BLaER1 (cell line): Measurements from ENCODE around the gene BPIFB1.

Source experiments
- H3K27ac ChIP-seq: shearing (Covaris generic); formaldehyde crosslinking; 2 replicates; pipeline ENCODE4 v1.8.1; 2022
- H3K27me3 ChIP-seq: shearing (Covaris generic); formaldehyde crosslinking; 2 replicates; pipeline ENCODE4 v1.8.1; 2022
- H3K36me3 ChIP-seq: shearing (Covaris generic); formaldehyde crosslinking; 2 replicates; pipeline ENCODE4 v1.8.1; 2022
- H3K4me1 ChIP-seq: shearing (Covaris generic); formaldehyde crosslinking; 2 replicates; pipeline ENCODE4 v1.8.1; 2022
- H3K4me2 ChIP-seq: shearing (Covaris generic); formaldehyde crosslinking; 2 replicates; pipeline ENCODE4 v1.8.1; 2022
- H3K4me3 ChIP-seq: shearing (Covaris generic); formaldehyde crosslinking; 2 replicates; pipeline ENCODE4 v1.8.1; 2022
- H3K9ac ChIP-seq: shearing (Covaris generic); formaldehyde crosslinking; 2 replicates; pipeline ENCODE4 v1.8.1; 2022
- H3K9me3 ChIP-seq: shearing (Covaris generic); formaldehyde crosslinking; 2 replicates; pipeline ENCODE4 v1.8.1; 2022
- H4K20me1 ChIP-seq: shearing (Covaris generic); formaldehyde crosslinking; 2 replicates; pipeline ENCODE4 v1.8.1; 2022
- Cebpa-rat ChIP-seq: shearing (Covaris generic); IDR thresholded peaks from 2 replicates; pipeline ENCODE4 v1.8.1; 2022

The BPIFB1 gene

DNA sequence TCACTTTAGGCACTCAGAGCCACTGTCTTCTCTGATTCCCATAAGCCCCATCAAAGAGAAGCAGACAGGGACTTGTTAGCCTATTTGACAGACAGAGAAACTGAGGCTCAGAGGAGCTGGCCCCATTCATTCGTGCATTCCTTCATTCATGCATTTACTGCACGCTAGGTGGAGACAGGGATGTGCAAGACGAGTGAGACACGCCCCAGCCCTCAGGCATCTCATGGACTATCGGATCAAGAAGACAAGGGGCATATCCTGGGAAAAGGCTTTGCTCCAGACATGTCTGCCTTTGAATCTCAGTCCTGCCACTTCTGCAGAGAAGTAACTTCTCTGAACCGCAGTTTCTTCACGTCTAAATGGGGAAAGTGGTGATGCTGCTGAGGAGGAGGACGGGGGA is 54.1 kb downstream of the BPIFB1 start:
- H3K4me1 ChIP-seq: peaks cover 60% of the 10 kb centered on the region
- no peak overlapping the region for H3K27ac ChIP-seq
- no peak for TF ChIP-seq Cebpa-rat
- H3K4me3 ChIP-seq: peak overlapping the region; percentile 27; the same call in 1 of the 2 replicates
- no peaks in the 10 kb centered on the region for H3K9me3 ChIP-seq
- no peaks in the 10 kb centered on the region for H3K36me3 ChIP-seq
- peak overlapping the region; percentile 90 for H3K4me2 ChIP-seq
- H3K27me3 ChIP-seq: no peaks in the 10 kb centered on the region
- H3K9ac ChIP-seq: no peak overlapping the region; the same call in 1 of the 2 replicates
- no peaks in the 10 kb centered on the region for H4K20me1 ChIP-seq

- peak overlapping the region; percentile 70; the same call in 1 of the 2 replicates for H3K9ac ChIP-seq
- H3K4me2 ChIP-seq: peak overlapping the region; percentile 90
- TF ChIP-seq Cebpa-rat: no peak
- H3K9me3 ChIP-seq: no peaks in the 10 kb centered on the region
- no peaks in the 10 kb centered on the region for H3K36me3 ChIP-seq
- peak overlapping the region; percentile 27; the same call in 1 of the 2 replicates for H3K4me3 ChIP-seq
- no peaks in the 10 kb centered on the region for H3K27me3 ChIP-seq
- H3K4me1 ChIP-seq: peaks cover 60% of the 10 kb centered on the region
- H4K20me1 ChIP-seq: no peaks in the 10 kb centered on the region
- H3K27ac ChIP-seq: peak overlapping the region; percentile 78
These were observed 54.6 kb downstream of the BPIFB1 start for GRCh38 chr20:33337531-33338165.

DNA sequence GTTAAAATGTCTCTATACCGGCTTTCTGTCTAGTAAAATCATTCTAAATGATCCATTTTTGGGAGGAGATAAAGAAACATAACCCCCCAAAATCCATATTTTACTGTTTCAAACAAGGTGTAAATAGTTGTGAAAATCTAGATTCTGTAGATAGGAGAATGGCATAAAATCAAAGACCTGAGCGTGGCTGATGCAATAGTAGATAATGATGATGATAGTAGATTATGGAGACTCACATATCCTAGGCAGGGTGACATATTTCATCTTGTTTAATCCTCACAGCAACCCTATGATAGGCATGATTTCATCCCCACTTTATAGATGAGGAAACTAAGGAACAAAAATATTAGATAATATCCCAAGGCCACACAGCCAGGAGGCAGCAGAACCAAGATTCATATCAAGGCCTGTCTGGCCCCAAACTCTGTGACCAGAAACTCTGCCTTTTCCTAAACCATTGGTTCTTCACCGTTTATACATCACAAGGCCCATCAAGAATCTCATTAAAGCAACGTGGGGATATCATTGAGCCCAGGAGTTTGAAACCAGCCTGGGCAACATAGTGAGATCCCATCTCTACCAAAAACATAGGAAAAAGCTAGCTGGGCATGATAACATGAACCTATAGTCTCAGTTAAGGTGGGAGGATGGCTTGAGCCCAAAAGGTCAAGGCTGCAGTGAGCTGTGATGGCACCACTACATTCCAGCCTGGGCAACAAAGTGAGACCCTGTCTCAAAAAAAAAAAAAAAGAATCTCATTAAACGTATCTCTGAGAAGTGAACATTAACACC is 55.6 kb downstream of the BPIFB1 start:
- Histone ChIP-seq H3K36me3 (no peaks in the 10 kb centered on the region), H3K27ac (peak overlapping the region; percentile 78), H3K9me3 (no peaks in the 10 kb centered on the region), H3K9ac (peak overlapping the region; percentile 70; the same call in 1 of the 2 replicates), H3K4me1 (peaks cover 69% of the 10 kb centered on the region), H3K27me3 (no peaks in the 10 kb centered on the region), H3K4me3 (no peak overlapping the region), H4K20me1 (no peaks in the 10 kb centered on the region), H3K4me2 (peak overlapping the region; percentile 90)
- no peak for TF ChIP-seq Cebpa-rat

- no peaks in the 10 kb centered on the region for H4K20me1 ChIP-seq
- H3K4me3 ChIP-seq: 0 out of 2 replicates have a peak overlapping the region, but pooled peaks have one; percentile 12
- H3K27ac ChIP-seq: peak overlapping the region; percentile 78
- H3K9ac ChIP-seq: peak overlapping the region; percentile 28; the same call in 1 of the 2 replicates
- H3K27me3 ChIP-seq: no peaks in the 10 kb centered on the region
- H3K36me3 ChIP-seq: no peaks in the 10 kb centered on the region
- H3K9me3 ChIP-seq: no peaks in the 10 kb centered on the region
- H3K4me2 ChIP-seq: peak overlapping the region; percentile 90
- peaks cover 79% of the 10 kb centered on the region for H3K4me1 ChIP-seq
- TF ChIP-seq Cebpa-rat: no peak
These were observed 56.6 kb downstream of the BPIFB1 start for GRCh38 chr20:33339515-33340058.

GRCh38 chr20:33343521-33343920 is 60.5 kb downstream of the BPIFB1 start:
- Histone ChIP-seq H3K36me3 (peaks cover 10% of the 10 kb centered on the region; the same call in 1 of the 2 replicates), H3K4me2 (peak overlapping the region; percentile 76), H3K9me3 (no peaks in the 10 kb centered on the region), H3K27me3 (no peaks in the 10 kb centered on the region), H3K9ac (no peak overlapping the region), H3K4me3 (no peak overlapping the region), H3K4me1 (peaks cover 64% of the 10 kb centered on the region), H4K20me1 (no peaks in the 10 kb centered on the region), H3K27ac (no peak overlapping the region)
- no peak for TF ChIP-seq Cebpa-rat

DNA sequence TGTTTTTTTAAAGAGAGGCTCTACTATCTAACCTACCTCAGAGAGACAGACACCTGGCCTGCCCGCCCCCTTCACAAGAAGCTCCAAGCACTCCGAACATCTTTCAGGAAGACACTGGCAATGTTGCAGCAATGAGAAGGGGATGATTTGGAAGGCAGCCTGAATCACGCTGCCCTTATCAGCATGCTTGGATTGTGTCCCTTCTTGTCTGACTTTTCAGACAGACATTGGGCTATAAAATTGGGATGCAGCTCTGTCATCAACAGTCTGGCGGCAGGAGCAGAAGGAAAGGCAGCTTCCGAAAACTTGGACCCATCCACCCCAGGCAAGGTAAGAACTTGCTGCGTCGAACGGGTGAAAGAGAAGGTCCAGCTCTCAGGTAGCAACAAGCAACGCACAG is 62.3 kb downstream of the BPIFB1 start:
- H3K9me3 ChIP-seq: no peaks in the 10 kb centered on the region

GRCh38 chr20:33348136-33348937 is 65.3 kb downstream of the BPIFB1 start:
- no peak overlapping the region for H3K4me3 ChIP-seq
- no peak overlapping the region for H3K27ac ChIP-seq
- H3K9ac ChIP-seq: no peak overlapping the region
- peaks cover 42% of the 10 kb centered on the region for H3K36me3 ChIP-seq
- TF ChIP-seq Cebpa-rat: no peak
- H3K9me3 ChIP-seq: no peaks in the 10 kb centered on the region
- H3K4me2 ChIP-seq: no peak overlapping the region
- no peaks in the 10 kb centered on the region for H4K20me1 ChIP-seq
- H3K27me3 ChIP-seq: no peaks in the 10 kb centered on the region
- peaks cover 31% of the 10 kb centered on the region for H3K4me1 ChIP-seq

More for the DNA sequence above, 62.3 kb downstream of the BPIFB1 start:
- H3K9ac ChIP-seq: no peak overlapping the region
- peak overlapping the region; percentile 76 for H3K4me2 ChIP-seq
- no peaks in the 10 kb centered on the region for H3K27me3 ChIP-seq
- no peak overlapping the region for H3K4me3 ChIP-seq
- no peak for TF ChIP-seq Cebpa-rat
- H3K27ac ChIP-seq: no peak overlapping the region
- no peaks in the 10 kb centered on the region for H4K20me1 ChIP-seq
- peaks cover 45% of the 10 kb centered on the region for H3K4me1 ChIP-seq
- peaks cover 26% of the 10 kb centered on the region for H3K36me3 ChIP-seq

- no peak for TF ChIP-seq Cebpa-rat
- H3K27me3 ChIP-seq: no peaks in the 10 kb centered on the region
These were observed 66.5 kb downstream of the BPIFB1 start for GRCh38 chr20:33349493-33349892.

GRCh38 chr20:33351696-33352095 is 68.7 kb downstream of the BPIFB1 start:
- H4K20me1 ChIP-seq: no peaks in the 10 kb centered on the region
- H3K27me3 ChIP-seq: no peaks in the 10 kb centered on the region
- H3K4me1 ChIP-seq: peaks cover 15% of the 10 kb centered on the region; the same call in 1 of the 2 replicates
- peaks cover 65% of the 10 kb centered on the region for H3K36me3 ChIP-seq
- no peak overlapping the region for H3K4me3 ChIP-seq
- no peak overlapping the region for H3K27ac ChIP-seq
- TF ChIP-seq Cebpa-rat: no peak
- no peak overlapping the region for H3K9ac ChIP-seq
- no peak overlapping the region for H3K4me2 ChIP-seq
- H3K9me3 ChIP-seq: no peaks in the 10 kb centered on the region

More at GRCh38 chr20:33349493-33349892, 66.5 kb downstream of the BPIFB1 start:
- no peak overlapping the region for H3K27ac ChIP-seq
- H3K36me3 ChIP-seq: peaks cover 46% of the 10 kb centered on the region
- H3K4me1 ChIP-seq: peaks cover 20% of the 10 kb centered on the region
- no peak overlapping the region for H3K9ac ChIP-seq
- no peak overlapping the region for H3K4me3 ChIP-seq
- H4K20me1 ChIP-seq: no peaks in the 10 kb centered on the region
- H3K9me3 ChIP-seq: no peaks in the 10 kb centered on the region
- no peak overlapping the region for H3K4me2 ChIP-seq
